DMS53 treated with DMSO at 0.1 percent for 48 hours (cell line): ENCODE results near the gene PBX4.
"Not testable (repeated sequence)": the region's sequence is repeated elsewhere in the genome, so short reads cannot be mapped to it uniquely, and the experiment has no call there.

Experiments used
- DNase-seq: peaks from one replicate; lab custom pipeline; 2025; ENCODE audit not compliant: unreplicated experiment; lab: John Stamatoyannopoulos, UW

PBX4 gene

GRCh38 chr19:19627621-19628500, 9.4 kb upstream of the PBX4 start, which contains the start of gene LPAR2:
LPAR2 (minus strand) TSS chr19:19628220; CDS start chr19:19627275, 945 bp downstream.
- peak; percentile 22 for DNase-seq

- no peak for DNase-seq
Measured at GRCh38 chr19:19626516-19627472, 8.3 kb upstream of the PBX4 start.

GRCh38 chr19:19624032-19624570, 5.6 kb upstream of the PBX4 start:
- DNase-seq, result no peak

- no peak for DNase-seq
Measured at GRCh38 chr19:19623383-19623782, 4.9 kb upstream of the PBX4 start.

- DNase-seq, result no peak
Measured at GRCh38 chr19:19619849-19620210, 1.3 kb upstream of the PBX4 start.

GRCh38 chr19:19619181-19619848, 828 bp upstream of the PBX4 start:
- DNase-seq, result no peak

GRCh38 chr19:19615086-19615485, 3.4 kb downstream of the PBX4 start:
- DNase-seq, result no peak

GRCh38 chr19:19613506-19613905, 5.0 kb downstream of the PBX4 start:
- DNase-seq, result no peak

- no peak for DNase-seq
Measured at GRCh38 chr19:19610376-19611202, 7.9 kb downstream of the PBX4 start.

GRCh38 chr19:19606686-19607085, 11.8 kb downstream of the PBX4 start:
- not testable (repeated sequence) for DNase-seq

- DNase-seq, result peak; percentile 21
Measured at GRCh38 chr19:19606021-19606420, 12.5 kb downstream of the PBX4 start.

GRCh38 chr19:19602713-19603324, 15.7 kb downstream of the PBX4 start:
- DNase-seq, result no peak

- DNase-seq, result no peak
Measured at GRCh38 chr19:19602136-19602712, 16.3 kb downstream of the PBX4 start.

GRCh38 chr19:19600793-19601330, 17.6 kb downstream of the PBX4 start:
- no peak for DNase-seq

GRCh38 chr19:19598728-19599451, 19.6 kb downstream of the PBX4 start:
- DNase-seq, result not testable (repeated sequence)

- DNase-seq, result no peak
Measured at GRCh38 chr19:19597809-19598306, 20.6 kb downstream of the PBX4 start.

GRCh38 chr19:19595171-19595701, 23.3 kb downstream of the PBX4 start:
- no peak for DNase-seq

- DNase-seq, result no peak
Measured at GRCh38 chr19:19594381-19594780, 24.1 kb downstream of the PBX4 start.
